NB4 (cell line): ENCODE measurements around the gene RBM38.

ENCODE experiments used
- MYC ChIP-seq: IDR thresholded peaks from 2 replicates; pipeline ENCODE4 v1.6.1; 2011; ENCODE audit warnings: low read depth, low read length
- POLR2A ChIP-seq: IDR thresholded peaks from 2 replicates; pipeline ENCODE4 v1.6.1; 2011; ENCODE audit warnings: mild to moderate bottlenecking; ENCODE audit not compliant: insufficient read length; ENCODE audit errors: extremely low read depth
- TF ChIP-seq, protein P1 (sequence below): IDR thresholded peaks from one replicate; pipeline ENCODE4 v1.5.1; 2012; ENCODE audit warnings: low read depth, low read length

DNA sequence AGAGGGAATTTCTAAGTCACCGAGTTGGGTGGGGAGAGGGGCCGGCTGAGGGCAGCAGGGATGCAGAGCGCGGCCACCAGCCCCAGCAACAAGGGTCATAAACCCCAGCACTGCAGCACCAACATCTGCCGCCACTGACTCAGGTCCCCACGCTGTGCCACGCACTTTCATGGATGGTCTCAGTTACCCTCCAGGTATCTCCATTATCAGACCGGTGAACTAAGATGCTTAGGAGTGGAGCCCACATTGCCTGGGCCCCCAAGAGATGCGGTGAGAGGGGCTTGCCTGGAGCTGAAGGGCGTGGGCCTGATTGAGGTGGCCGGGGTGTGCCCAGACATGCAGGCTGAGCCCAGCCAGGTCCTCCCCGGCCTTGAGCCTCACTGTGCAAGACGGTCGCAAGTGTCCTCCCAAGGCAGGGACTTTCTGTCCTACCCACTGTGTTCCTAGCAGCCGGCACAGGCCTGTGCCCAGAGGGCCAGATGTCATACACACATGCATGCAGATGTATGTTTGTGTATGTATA is 19.3 kb downstream of the RBM38 start:
- TF ChIP-seq, protein P1, sequence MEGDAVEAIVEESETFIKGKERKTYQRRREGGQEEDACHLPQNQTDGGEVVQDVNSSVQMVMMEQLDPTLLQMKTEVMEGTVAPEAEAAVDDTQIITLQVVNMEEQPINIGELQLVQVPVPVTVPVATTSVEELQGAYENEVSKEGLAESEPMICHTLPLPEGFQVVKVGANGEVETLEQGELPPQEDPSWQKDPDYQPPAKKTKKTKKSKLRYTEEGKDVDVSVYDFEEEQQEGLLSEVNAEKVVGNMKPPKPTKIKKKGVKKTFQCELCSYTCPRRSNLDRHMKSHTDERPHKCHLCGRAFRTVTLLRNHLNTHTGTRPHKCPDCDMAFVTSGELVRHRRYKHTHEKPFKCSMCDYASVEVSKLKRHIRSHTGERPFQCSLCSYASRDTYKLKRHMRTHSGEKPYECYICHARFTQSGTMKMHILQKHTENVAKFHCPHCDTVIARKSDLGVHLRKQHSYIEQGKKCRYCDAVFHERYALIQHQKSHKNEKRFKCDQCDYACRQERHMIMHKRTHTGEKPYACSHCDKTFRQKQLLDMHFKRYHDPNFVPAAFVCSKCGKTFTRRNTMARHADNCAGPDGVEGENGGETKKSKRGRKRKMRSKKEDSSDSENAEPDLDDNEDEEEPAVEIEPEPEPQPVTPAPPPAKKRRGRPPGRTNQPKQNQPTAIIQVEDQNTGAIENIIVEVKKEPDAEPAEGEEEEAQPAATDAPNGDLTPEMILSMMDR: no peak
- TF ChIP-seq POLR2A (no peak), MYC (no peak)
